Natural killer cell treated with Interleukin-12 subunit alpha and Interleukin-12 subunit beta and Interleukin-15 and Interleukin-18, amount 100 ng/mL, for 72 hours (primary cell): ENCODE results near the gene RIPK4. TPM values are rescaled to one million over a fixed set of nuclear protein-coding genes. Genes with fewer than 3 reads are reported as not detected.

Experiments used
- ATAC-seq, 2 donors: fragments of 150-1000 bp; cut with Tn5 transposase in 1 of 2; sonication (Bioruptor Pico), chemical (Tn5 transposase) in 1 of 2; 2 replicates each; pipeline ENCODE4 v1.10.0; 2021
- DNase-seq: peaks from one replicate; pipeline ENCODE4 v3.0.0; 2022; ENCODE audit warnings: low spot score
- H3K27ac Mint-ChIP-seq, 2 donors: 1 replicate in 1 of 2; 2 replicates in 1 of 2; pipeline ENCODE4 v1.8.0; 2022; ENCODE audit warnings: mixed read lengths in 2 of 2, mild to moderate bottlenecking in 1 of 2, moderate library complexity in 1 of 2
- H3K27me3 Mint-ChIP-seq, 2 donors: 1 replicate in 1 of 2; 2 replicates in 1 of 2; pipeline ENCODE4 v1.8.0; 2022; ENCODE audit warnings: mixed read lengths in 2 of 2
- H3K36me3 Mint-ChIP-seq: one replicate; pipeline ENCODE4 v1.8.0; 2022; ENCODE audit warnings: mixed read lengths
- H3K4me1 Mint-ChIP-seq, 2 donors: 1 replicate in 1 of 2; 2 replicates in 1 of 2; pipeline ENCODE4 v1.8.0; 2022; ENCODE audit warnings: low read depth in 2 of 2, mixed read lengths in 2 of 2, mild to moderate bottlenecking in 1 of 2
- H3K4me3 Mint-ChIP-seq: one replicate; pipeline ENCODE4 v1.8.0; 2022; ENCODE audit warnings: mixed read lengths
- H3K9me3 Mint-ChIP-seq: 2 replicates; pipeline ENCODE4 v1.8.0; 2022; ENCODE audit warnings: mixed read lengths
- total RNA-seq, 2 donors: library from RNA; stranded (reverse); gene quantifications; one replicate each; pipeline ENCODE4 v1.2.3, GENCODE V29; 2022

Gene RIPK4
- total RNA-seq, 2 donors from 2014 or later = 0.11 TPM; not detected in 1

DNA sequence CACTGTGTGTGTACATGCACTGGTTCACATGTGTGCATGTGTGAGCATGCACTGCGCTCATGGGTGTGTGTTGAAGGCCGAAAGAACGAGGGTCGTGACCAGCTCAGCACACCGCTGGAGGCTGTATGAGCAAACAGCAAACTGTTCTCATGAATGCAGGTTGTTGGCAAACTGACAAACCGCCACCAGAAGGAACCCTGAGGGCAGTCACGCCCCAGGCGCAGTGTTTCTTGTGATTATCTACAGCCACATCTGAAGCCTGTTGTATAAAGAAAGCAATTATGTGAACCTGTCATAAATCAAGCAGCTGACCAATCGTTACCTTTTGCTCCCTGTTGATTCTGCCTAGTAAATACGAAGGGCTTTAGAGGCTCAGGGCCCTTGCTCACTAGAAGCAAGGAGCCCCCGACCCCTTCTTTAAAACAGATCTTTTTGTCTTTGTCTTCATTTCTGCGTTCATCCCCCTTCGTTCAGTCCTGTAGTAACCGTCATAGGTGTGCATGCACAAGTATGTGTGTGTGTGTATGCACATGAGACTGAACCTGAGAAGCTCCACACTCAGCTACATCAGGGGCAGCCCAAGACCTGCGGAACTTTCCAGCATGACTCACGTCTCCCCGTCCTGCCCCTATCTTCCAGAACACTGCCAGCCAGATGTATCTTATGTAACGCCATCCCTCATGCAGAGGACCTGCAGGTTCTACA is 16.8 kb upstream of the RIPK4 start:
- no peak overlapping the region for H3K4me3 Mint-ChIP-seq
- no peaks in the 10 kb centered on the region for H3K4me1 Mint-ChIP-seq
- no peaks in the 10 kb centered on the region for H3K36me3 Mint-ChIP-seq
- ATAC-seq = no peak
- H3K27me3 Mint-ChIP-seq = peaks cover 38 to 50% of the 10 kb centered on the region in 2 donors
- H3K27ac Mint-ChIP-seq = no peak overlapping the region
- no peaks in the 10 kb centered on the region for H3K9me3 Mint-ChIP-seq
- DNase-seq = no peak

DNA sequence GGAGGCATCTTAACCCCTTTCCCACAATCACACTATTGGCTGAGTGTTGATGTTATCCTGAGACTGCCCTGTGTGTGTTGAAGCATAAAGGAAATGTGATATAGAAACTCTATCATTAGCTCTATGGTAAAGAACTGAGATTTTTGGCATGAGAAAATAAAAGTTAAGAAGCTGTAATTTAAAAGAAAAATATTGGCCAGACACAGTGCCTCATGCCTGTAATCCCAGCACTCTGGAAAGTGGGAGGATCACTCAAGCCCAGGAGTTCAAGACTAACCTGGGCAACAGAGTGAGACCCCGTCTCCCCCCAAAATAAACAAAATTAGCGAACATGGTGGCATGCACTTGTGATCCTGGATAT is 14.2 kb upstream of the RIPK4 start:
- Mint-ChIP-seq H3K4me3 (no peak overlapping the region), H3K9me3 (no peaks in the 10 kb centered on the region), H3K27me3 (peaks cover 42 to 57% of the 10 kb centered on the region in 2 donors), H3K36me3 (no peaks in the 10 kb centered on the region), H3K27ac (no peak overlapping the region), H3K4me1 (no peaks in the 10 kb centered on the region)
- ATAC-seq (no peak), DNase-seq (no peak)

DNA sequence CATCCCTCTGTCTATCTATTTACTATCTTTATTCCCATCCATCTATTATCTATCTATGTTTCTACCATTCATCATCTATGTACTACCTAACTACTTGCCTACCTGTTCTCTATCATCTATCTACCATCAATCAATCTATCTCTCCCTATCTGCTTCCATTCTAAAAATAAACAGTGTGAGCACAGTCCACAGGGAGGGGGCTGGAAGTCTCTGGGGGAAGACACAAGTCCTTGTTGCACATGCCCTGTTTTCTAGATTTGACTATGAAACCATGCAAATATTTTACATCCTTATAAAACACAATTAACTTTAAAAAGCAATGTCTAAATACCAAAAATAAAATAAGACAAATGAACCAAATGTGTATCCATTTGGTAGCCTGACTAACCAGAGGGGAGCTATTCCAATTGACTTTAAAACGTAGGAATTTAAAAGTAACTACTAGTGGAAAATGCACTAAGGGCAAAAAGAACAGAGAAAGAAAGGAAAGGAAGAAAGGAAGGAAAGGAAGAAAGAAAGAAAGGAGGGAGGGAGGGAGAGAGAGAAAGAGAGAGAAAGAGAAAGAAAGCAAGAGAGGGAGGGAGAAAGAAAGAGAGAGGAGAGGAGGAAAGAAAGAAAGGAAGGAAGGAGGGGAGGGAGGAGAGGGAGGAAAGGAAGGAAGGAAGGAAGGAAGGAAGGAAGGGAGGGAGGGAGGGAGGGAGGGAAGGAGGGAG is 13.6 kb upstream of the RIPK4 start:
- ATAC-seq (no peak), DNase-seq (no peak)
- no peaks in the 10 kb centered on the region for H3K9me3 Mint-ChIP-seq
- no peak overlapping the region for H3K4me3 Mint-ChIP-seq
- H3K4me1 Mint-ChIP-seq = no peaks in the 10 kb centered on the region
- peaks cover 44 to 57% of the 10 kb centered on the region in 2 donors for H3K27me3 Mint-ChIP-seq
- H3K36me3 Mint-ChIP-seq = no peaks in the 10 kb centered on the region
- H3K27ac Mint-ChIP-seq = no peak overlapping the region

DNA sequence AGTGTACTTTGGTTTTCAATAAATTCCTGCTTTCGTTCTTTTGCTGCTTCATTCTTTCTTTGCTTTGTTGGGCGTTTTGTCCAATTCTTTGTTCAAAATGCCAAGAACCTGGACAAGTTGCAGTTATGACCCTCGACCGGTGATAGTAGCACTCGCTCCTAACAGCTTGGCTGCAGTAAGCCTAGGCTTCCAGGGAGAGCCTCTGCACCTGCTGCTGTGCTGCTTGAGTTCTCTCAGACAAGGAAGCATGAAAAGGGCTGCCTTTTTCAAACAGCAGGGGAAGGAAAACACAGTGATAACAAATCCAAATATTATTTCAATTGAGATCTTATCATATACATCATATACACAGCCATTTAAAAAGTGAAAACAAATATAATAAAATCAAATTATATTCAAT is 12.8 kb upstream of the RIPK4 start:
- DNase-seq (no peak), ATAC-seq (no peak)
- no peak overlapping the region for H3K4me3 Mint-ChIP-seq
- no peak overlapping the region for H3K27ac Mint-ChIP-seq
- H3K36me3 Mint-ChIP-seq = no peaks in the 10 kb centered on the region
- H3K9me3 Mint-ChIP-seq = no peaks in the 10 kb centered on the region
- no peaks in the 10 kb centered on the region for H3K4me1 Mint-ChIP-seq
- peaks cover 43 to 65% of the 10 kb centered on the region in 2 donors for H3K27me3 Mint-ChIP-seq

DNA sequence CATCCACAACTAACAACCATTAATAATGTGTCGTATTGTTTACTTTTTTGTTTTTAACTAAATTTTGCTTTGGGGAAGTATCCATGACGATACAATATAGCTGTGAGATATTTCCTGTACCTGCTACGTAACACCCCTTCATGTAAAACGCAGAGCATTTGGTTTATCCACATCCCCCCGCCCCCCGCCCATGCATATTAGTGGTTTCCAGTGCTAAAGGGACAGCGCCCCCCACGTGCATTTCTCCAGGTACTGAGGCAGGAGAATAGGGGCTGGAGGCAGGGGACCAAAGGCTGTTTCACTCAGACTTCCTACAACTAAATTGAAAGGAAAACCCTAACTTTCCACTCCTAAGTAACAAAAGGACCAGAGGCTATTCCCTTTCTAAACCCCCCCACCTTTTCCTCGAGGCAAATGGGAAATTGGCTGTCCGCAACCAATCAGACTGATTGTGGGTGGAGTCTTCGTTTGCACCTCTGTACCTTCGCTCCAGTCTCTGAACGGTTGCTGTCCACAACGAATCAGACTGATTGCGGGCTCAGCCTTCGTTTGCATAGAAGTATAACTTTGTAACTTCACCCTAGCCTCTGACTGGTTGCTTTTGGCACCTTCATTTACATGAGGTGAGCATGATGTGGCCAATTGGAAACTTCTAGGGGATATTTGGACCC is 12.2 kb upstream of the RIPK4 start:
- peaks cover 44 to 66% of the 10 kb centered on the region in 2 donors for H3K27me3 Mint-ChIP-seq
- no peaks in the 10 kb centered on the region for H3K4me1 Mint-ChIP-seq
- DNase-seq (no peak), ATAC-seq (no peak)
- H3K9me3 Mint-ChIP-seq = no peaks in the 10 kb centered on the region
- no peak overlapping the region for H3K4me3 Mint-ChIP-seq
- no peaks in the 10 kb centered on the region for H3K36me3 Mint-ChIP-seq
- H3K27ac Mint-ChIP-seq = no peak overlapping the region

DNA sequence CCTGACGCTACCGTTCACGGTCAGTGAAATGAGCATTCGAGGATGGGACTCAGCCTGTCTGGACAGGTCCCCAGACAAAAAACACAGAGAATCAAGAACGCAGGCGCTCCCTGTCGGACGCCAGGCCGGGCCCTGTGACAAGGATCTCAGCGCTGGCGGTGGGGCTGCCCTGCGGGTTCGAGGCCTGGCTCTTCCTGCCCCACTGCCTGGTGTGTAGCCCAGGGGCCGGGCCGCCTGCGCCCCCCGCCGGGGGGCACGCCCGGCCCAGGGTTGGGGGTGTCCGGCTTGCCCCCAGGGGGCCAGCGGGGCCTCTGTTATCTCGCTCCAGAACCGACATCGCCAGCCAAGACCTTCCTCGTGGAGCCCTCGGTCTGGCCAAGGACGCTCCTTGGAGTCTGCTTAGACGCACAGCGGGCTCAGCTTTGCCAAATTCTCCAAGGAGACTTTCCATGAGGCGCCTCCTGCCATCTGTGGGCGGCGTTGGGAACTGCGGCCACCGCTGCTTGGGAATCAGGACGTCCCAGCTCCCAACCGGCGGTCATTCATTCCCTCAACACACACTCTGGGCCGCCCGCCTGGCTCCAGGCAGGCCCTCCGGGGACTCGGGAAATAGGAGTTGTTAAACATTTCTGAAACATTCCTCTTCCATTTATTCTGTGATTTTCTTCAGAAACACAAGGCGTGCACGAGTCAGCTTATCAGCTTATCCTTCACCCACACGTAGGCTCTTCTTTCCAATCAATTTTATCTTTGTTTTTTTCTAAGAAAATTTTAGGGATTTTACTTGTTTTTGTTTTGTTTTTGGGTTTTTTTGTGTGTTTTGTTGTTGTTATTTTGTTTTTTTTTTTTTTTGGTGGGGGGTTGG is 11.3 kb upstream of the RIPK4 start:
- no peak for ATAC-seq

DNA sequence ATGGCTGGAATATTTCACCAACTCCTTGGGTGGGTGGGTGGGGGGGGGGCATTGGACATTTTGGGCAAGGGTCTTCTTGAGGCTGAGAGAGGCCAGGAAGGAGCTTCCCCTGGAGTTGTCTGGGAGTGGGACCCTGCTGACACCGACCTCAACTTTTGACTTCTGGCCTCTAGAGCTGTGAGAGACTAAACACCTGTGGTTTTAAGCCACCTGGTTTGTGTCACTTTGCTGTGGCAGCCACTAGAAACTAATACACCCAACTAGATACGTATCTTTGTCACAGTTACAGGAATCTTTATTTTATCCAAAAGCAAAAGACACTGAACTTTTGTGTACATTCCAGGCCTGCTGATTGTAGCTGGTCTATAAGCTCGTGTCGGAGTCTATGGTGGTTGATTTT is 9.9 kb upstream of the RIPK4 start:
- Mint-ChIP-seq H3K9me3 (no peaks in the 10 kb centered on the region), H3K36me3 (no peaks in the 10 kb centered on the region), H3K4me1 (no peaks in the 10 kb centered on the region), H3K27ac (no peak overlapping the region), H3K4me3 (no peak overlapping the region), H3K27me3 (peaks cover 48 to 70% of the 10 kb centered on the region in 2 donors)
- ATAC-seq = no peak
- no peak for DNase-seq

More for the DNA sequence above, 11.3 kb upstream of the RIPK4 start:
- H3K4me1 Mint-ChIP-seq = no peaks in the 10 kb centered on the region
- H3K27me3 Mint-ChIP-seq = peaks cover 40 to 63% of the 10 kb centered on the region in 2 donors
- H3K36me3 Mint-ChIP-seq = no peaks in the 10 kb centered on the region
- no peaks in the 10 kb centered on the region for H3K9me3 Mint-ChIP-seq
- no peak for DNase-seq
- H3K27ac Mint-ChIP-seq = no peak overlapping the region
- no peak overlapping the region for H3K4me3 Mint-ChIP-seq

DNA sequence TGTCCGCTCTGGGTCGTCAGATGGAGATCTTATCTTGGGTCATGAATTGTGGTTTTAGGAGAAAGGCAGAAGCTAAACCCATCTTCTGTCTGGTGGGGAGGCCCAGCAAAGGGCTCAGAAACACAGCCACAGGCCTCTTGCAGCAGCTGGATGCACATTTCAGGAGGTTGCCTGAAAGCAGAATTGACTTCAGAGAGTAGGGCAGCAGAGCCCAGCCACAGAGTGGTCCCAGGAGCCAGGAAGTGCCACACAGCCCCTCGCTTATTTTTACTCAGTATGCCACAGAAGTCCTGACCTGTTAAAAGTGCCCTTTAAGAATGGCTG is 8.3 kb upstream of the RIPK4 start:
- H3K27me3 Mint-ChIP-seq = peaks cover 51 to 70% of the 10 kb centered on the region in 2 donors
- H3K36me3 Mint-ChIP-seq = no peaks in the 10 kb centered on the region
- ATAC-seq = no peak
- no peaks in the 10 kb centered on the region for H3K4me1 Mint-ChIP-seq
- H3K27ac Mint-ChIP-seq = no peak overlapping the region
- H3K4me3 Mint-ChIP-seq = no peak overlapping the region
- H3K9me3 Mint-ChIP-seq = no peaks in the 10 kb centered on the region
- DNase-seq = no peak

DNA sequence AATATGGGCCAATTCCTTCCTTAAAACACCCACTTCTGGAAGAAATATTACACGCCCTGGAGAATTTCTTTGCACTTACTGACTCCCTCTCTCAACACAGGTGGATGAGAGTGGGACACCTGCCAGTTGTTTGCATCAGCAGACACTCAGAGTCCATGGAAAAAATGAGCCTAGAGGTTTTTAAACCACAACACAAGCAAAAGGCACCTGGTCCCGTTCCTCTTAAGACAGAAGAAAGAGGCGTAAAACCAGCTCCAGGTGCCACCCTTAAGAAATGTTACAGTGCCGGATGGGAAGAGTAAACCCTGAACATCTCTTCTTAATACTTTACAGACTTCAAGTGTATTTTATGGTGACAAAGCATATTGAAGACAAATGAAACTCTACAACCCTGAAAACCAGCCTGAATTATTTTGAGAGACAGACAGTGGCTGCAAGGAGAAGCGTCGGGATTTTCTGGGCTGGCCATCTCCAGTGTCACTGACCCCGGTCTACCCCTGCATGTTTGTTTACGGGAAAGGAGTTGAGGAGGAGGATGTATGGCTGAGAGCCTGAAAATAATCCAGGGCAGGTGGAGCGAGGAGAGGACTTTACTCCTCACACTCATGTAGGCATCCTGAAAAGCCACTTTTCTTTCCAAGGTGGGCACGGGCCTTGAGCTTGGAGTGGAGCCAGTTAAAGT is 7.8 kb upstream of the RIPK4 start:
- DNase-seq = no peak
- Mint-ChIP-seq H3K27ac (no peak overlapping the region), H3K9me3 (no peaks in the 10 kb centered on the region), H3K27me3 (peaks cover 53 to 65% of the 10 kb centered on the region in 2 donors), H3K4me1 (no peaks in the 10 kb centered on the region), H3K36me3 (no peaks in the 10 kb centered on the region), H3K4me3 (no peak overlapping the region)
- no peak for ATAC-seq

DNA sequence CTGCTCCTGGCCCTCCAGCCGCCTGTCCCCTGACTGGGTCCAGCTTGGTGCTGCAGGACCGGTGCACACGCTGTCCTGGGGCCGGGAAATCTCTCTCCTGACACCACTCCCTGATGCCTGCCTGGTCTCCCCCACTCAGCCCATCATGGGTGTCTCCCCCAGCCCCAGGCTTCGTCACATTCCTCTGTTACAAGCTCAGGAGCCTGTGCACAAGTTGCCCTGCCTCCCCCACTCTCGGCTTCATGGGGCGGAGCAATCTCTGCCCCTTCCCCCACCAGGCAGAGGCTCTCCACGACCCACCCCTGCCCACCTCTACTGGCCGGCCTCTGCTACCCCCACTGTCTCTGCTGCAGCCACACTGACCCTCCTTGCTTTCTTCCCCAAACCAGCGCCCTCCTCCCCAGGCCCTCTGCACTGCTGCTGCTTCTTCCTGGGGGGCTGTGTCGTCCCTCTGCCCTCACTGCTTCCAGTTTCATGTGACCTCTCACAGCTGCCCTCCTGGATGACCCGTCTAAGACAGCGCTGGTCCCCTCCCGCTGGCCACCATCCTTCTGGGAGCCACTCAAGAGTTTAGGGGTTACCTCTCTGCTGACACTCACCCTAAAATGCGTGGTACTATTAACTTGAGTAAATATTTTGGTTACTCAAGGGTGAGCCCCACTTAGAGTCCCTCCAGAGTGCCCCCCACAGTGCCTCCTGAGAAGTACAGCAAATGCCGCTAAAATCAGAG is 5.7 kb upstream of the RIPK4 start:
- Mint-ChIP-seq H3K36me3 (peaks cover 5% of the 10 kb centered on the region), H3K9me3 (no peaks in the 10 kb centered on the region), H3K4me3 (no peak overlapping the region), H3K4me1 (peaks cover 15 to 16% of the 10 kb centered on the region in 2 donors), H3K27me3 (peaks cover 51 to 64% of the 10 kb centered on the region in 2 donors), H3K27ac (no peak overlapping the region)
- DNase-seq (no peak), ATAC-seq (no peak)

DNA sequence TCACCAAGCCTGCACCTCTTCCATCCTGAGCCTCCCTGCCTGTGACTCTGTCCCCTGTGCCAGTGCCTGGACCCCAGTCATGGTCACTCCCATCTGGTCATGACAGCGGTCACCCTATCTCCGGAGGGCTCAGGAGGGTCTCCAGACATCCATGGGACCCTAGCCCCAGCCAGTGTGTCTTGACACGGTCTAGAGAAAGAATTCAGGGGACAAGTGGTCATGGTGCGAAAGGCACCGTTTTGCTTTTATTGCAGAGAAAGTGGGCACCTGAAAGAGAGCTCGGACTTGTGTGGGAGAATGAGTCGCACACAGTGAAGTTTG is 4.7 kb upstream of the RIPK4 start:
- Mint-ChIP-seq H3K27me3 (peaks cover 54 to 66% of the 10 kb centered on the region in 2 donors), H3K4me3 (no peak overlapping the region), H3K4me1 (peaks cover 21 to 22% of the 10 kb centered on the region in 2 donors), H3K36me3 (peaks cover 10% of the 10 kb centered on the region), H3K9me3 (no peaks in the 10 kb centered on the region), H3K27ac (no peak overlapping the region)
- no peak for ATAC-seq
- no peak for DNase-seq

DNA sequence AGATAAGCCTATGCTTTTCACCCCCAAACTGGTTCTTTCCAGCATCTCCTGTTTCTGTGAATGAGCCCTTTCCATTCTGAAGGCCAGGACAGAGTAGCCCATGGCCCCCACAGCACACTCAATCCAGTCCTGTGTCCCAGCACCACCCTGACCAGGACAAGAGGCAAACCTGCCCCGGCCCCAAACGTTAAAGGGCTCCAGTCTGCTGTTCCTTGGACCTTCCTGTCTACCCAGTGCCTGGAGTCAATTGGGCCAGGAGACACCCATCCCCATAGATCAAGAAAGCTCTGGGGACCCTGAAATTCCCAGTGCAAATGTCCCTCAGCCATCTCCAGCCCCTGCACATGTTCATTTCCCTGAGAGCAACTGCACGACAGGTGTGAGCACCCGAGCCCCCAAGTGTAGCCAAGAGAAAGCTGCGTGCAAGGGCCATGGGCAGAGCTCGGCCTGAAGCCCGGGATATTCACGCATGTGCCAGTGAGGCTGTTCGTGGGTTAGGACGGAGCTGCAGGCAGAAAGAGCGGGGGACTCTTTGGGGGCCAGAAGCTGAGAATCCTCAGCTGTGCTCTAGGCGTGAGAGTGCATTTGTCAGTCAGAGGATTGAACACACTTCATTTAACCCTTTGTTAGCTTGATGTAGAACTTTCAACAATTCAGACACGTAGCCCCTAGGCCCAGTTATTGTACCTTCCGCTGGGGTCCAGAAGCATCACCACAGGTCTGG is 4.2 kb upstream of the RIPK4 start:
- no peak for ATAC-seq
- Mint-ChIP-seq H3K27me3 (peaks cover 54 to 66% of the 10 kb centered on the region in 2 donors), H3K36me3 (peaks cover 10% of the 10 kb centered on the region), H3K9me3 (no peaks in the 10 kb centered on the region), H3K4me3 (no peak overlapping the region), H3K27ac (no peak overlapping the region), H3K4me1 (peaks cover 21 to 22% of the 10 kb centered on the region in 2 donors)
- no peak for DNase-seq
